Upper lobe of right lung (tissue), 1 donor: ENCODE results near the gene SMOC2. TPM values are rescaled to one million over a fixed set of nuclear protein-coding genes. Genes with fewer than 3 reads are reported as not detected.

Experiments
- ATAC-seq: fragments of 200-7000 bp; cut with Tn5 transposase; one replicate; pipeline ENCODE4 v1.9.1; 2020; ENCODE audit warnings: mild to moderate bottlenecking, moderate library complexity
- DNase-seq: peaks from one replicate; pipeline ENCODE4 v3.0.0-alpha.2; 2020
- H3K27ac ChIP-seq: fragments of 200-600 bp; one replicate; pipeline ENCODE4 v1.8.0; 2022
- H3K27me3 ChIP-seq: fragments of 200-600 bp; one replicate; pipeline ENCODE4 v1.8.0; 2022; ENCODE audit warnings: mild to moderate bottlenecking
- H3K36me3 ChIP-seq: fragments of 200-600 bp; one replicate; pipeline ENCODE4 v1.8.0; 2022
- H3K4me1 ChIP-seq: fragments of 200-600 bp; one replicate; pipeline ENCODE4 v1.8.0; 2022
- H3K4me3 ChIP-seq: fragments of 200-600 bp; one replicate; pipeline ENCODE4 v1.8.0; 2022; ENCODE audit warnings: mild to moderate bottlenecking
- H3K9me3 ChIP-seq: fragments of 200-600 bp; one replicate; pipeline ENCODE4 v1.8.0; 2022
- intact Hi-C: fragments of 100-400 bp; cut with DNase I; formaldehyde crosslinking; loops from one replicate; pipeline ENCODE4 v1.11.0; 2022
- total RNA-seq: library from RNA; stranded (reverse); fragmentation: NEBNext Ultra II Directional; extraction: Animal tissue kit (Norgen Biotek cat#: 25700); gene quantifications from one replicate; pipeline ENCODE4 v1.2.1, GENCODE V29; 2021
- TF ChIP-seq, protein P1 (sequence below): fragments of 200-600 bp; IDR thresholded peaks from one replicate; pipeline ENCODE4 v1.8.0; 2022; ENCODE audit warnings: antibody characterized with exemption
- donor health status: DM: no; HTN: yes; CAD: no; lungs with severe emphysema.

SMOC2 gene
- total RNA-seq, 1 donor from 2014 or later, result 33.1 TPM

DNA sequence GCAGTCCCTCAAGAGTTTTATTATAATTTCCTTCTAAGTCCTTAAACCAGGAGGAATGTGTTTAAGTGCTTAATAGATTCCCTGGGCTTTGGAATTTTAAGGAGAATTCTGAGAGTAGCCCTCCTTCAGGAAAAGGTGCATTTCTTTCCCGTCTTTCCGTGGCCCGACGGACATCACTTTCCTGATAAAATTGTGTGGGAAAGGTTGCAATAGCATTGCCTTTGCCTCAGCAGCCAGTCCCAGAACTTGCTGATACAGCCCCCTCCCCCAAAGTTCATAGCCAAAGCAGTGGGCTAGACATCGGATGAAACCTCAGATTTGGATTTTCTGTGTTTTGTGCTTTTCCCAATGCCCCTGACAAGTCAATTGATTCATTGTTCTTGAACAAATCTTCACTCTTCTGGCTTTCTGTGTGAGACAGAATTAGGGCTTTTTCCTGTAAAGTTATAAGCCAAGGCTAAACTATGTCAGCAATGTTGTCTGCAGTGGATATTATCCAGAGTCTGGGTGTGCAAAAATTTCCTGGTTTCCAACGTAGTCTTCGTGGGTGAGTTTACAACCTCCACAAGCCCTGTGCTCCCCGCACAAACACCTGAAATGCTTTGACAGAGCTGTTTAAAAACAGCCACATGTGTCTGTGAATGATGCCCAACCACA is 1.1 kb upstream of the SMOC2 start:
- Histone ChIP-seq H3K27ac (no peak overlapping the region), H3K4me3 (no peak overlapping the region), H3K9me3 (no peaks in the 10 kb centered on the region), H3K36me3 (no peaks in the 10 kb centered on the region), H3K4me1 (no peaks in the 10 kb centered on the region), H3K27me3 (peaks cover 46% of the 10 kb centered on the region)
- TF ChIP-seq, protein P1, sequence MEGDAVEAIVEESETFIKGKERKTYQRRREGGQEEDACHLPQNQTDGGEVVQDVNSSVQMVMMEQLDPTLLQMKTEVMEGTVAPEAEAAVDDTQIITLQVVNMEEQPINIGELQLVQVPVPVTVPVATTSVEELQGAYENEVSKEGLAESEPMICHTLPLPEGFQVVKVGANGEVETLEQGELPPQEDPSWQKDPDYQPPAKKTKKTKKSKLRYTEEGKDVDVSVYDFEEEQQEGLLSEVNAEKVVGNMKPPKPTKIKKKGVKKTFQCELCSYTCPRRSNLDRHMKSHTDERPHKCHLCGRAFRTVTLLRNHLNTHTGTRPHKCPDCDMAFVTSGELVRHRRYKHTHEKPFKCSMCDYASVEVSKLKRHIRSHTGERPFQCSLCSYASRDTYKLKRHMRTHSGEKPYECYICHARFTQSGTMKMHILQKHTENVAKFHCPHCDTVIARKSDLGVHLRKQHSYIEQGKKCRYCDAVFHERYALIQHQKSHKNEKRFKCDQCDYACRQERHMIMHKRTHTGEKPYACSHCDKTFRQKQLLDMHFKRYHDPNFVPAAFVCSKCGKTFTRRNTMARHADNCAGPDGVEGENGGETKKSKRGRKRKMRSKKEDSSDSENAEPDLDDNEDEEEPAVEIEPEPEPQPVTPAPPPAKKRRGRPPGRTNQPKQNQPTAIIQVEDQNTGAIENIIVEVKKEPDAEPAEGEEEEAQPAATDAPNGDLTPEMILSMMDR, result no peak
- DNase-seq (no peak), ATAC-seq (no peak)
- intact Hi-C loops, result no loop called here

DNA sequence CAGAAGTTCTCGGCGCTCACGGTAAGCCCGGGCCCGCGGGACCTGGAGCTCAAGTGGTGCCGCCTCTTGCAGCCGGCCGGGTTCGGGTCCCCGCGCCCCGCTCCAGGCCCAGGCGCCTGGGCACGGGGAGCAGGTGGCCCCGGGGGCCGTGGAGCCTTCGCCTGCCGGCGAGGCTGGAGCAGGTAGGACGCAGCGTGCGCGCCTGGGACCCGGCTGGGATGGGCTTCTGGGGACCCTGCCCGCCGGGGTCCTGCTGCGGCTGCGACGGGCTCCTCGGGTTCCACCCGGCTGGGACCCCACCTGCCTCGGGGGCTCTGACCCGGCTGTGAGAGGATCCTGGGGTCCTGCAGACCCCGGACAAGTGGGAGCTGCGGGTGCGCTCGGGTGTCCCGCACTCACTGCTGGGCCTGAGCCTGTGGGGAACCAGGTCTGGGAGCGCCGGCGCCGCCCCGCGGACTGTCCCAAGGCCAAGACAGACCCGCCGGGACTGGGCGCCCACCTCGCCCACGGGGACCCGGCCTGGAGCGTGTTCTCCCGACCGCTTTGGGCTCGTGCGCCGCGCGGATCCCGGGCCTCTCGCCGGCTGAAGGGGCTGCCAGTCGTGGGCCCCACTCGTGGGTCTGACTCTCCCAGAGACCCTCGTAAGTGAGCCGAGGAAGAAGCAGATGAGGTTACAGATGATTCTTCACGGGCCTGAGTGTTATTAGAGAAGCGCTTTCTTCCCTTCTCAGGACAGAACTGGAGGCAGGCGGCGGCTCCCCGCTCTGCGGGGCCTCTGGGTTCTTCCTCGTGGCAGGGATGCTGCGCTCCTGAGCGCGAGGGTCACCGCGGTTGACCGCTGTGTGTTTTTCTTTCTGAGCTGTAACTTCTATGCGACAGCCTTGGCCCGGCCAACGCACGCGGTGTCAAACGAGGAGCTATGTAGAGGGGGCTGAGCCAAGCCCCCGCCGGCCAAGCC is 729 bp downstream of the SMOC2 start:
- peaks cover 43% of the 10 kb centered on the region for H3K27me3 ChIP-seq
- peak; percentile 27 for ATAC-seq
- intact Hi-C loops, result no loop called here
- no peak overlapping the region for H3K27ac ChIP-seq
- H3K4me1 ChIP-seq, result no peaks in the 10 kb centered on the region
- no peak for DNase-seq
- TF ChIP-seq, protein P1, result no peak
- H3K9me3 ChIP-seq, result no peaks in the 10 kb centered on the region
- peak overlapping the region; percentile 51 for H3K4me3 ChIP-seq
- no peaks in the 10 kb centered on the region for H3K36me3 ChIP-seq

DNA sequence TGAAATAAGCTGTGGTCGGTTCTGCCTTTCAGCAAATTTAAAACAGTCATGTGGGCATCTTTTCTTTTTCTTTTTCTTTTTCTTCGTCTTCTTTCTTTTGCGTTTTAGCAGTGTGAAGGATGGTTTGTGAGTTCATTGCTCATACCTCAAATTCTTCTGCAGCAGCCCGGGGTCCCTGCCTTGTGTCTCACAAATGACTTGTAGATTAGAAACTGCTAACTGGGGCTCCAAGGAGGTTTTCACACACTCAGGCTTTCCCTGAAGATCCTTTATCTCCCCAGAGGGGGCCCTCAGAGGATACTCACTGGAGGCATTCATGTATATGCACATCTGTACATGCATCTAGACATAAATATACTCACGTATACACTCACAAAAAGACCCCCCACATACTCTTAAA is 1.7 kb downstream of the SMOC2 start:
- DNase-seq, result no peak
- H3K4me1 ChIP-seq, result no peaks in the 10 kb centered on the region
- no peak overlapping the region for H3K4me3 ChIP-seq
- TF ChIP-seq, protein P1, result no peak
- H3K36me3 ChIP-seq, result no peaks in the 10 kb centered on the region
- H3K27ac ChIP-seq, result no peak overlapping the region
- intact Hi-C loops, result no loop called here
- H3K9me3 ChIP-seq, result no peaks in the 10 kb centered on the region
- ATAC-seq, result no peak
- peaks cover 43% of the 10 kb centered on the region for H3K27me3 ChIP-seq

DNA sequence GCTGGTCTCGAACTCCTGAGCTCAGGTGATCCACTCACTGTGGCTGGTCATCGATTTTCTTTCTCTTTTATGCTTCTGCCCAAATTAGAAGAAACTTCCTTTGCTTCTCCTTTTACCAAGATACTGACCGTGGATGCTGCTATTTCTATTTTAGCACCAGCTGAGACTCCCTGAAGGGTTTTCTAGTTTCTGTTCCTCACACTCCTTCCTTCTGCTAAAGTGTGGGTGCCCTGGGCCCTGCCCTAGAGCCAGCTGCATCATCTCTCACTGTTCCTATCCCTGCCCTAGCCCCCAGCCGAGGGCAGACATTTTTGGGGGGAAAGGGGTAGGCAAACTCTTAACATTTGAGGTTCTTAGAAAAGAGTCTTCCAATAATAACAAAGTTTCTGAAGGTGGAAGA is 6.3 kb downstream of the SMOC2 start:
- no peaks in the 10 kb centered on the region for H3K9me3 ChIP-seq
- TF ChIP-seq, protein P1, result no peak
- peaks cover 21% of the 10 kb centered on the region for H3K27me3 ChIP-seq
- H3K4me1 ChIP-seq, result no peaks in the 10 kb centered on the region
- H3K4me3 ChIP-seq, result no peak overlapping the region
- no peaks in the 10 kb centered on the region for H3K36me3 ChIP-seq
- intact Hi-C loops, result no loop called here
- H3K27ac ChIP-seq, result no peak overlapping the region
- no peak for ATAC-seq
- no peak for DNase-seq

DNA sequence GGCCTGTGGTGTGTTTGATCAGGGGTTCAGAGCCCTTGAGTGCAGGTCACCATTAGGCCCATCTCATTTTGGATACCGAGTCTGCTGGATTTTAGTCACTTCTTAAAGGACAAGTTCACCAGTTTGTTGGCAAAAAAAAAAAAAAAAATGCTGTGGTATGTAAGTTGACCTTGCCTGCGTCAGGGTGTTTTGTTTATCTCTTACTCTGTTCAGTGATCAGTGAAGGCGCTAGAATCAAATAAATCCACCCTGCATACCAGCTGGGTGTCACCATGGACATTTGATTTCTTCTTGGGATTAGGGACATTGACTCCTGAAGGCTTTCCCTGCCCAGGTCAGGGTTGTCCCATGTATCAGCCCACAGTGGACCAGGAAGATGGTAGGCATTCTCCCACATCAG is 6.7 kb downstream of the SMOC2 start:
- Histone ChIP-seq H3K9me3 (no peaks in the 10 kb centered on the region), H3K4me1 (no peaks in the 10 kb centered on the region), H3K27ac (no peak overlapping the region), H3K36me3 (no peaks in the 10 kb centered on the region), H3K4me3 (no peak overlapping the region), H3K27me3 (peaks cover 17% of the 10 kb centered on the region)
- ATAC-seq (no peak), DNase-seq (no peak)
- TF ChIP-seq, protein P1, result no peak
- intact Hi-C loops, result no loop called here
